B cell (primary cell): ENCODE measurements around the gene GOLGA6L9. TPM values are rescaled to one million over a fixed set of nuclear protein-coding genes. Genes with fewer than 3 reads are reported as not detected.
"Not testable (repeated sequence)": the region's sequence is repeated elsewhere in the genome, so short reads cannot be mapped to it uniquely, and the experiment has no call there.

Source experiments
- ATAC-seq: fragments of 200-7000 bp; cut with Tn5 transposase; one replicate; pipeline ENCODE4 v1.10.0; 2021; ENCODE audit warnings: low read depth, mild to moderate bottlenecking, moderate number of reproducible peaks, moderate library complexity
- CTCF ChIA-PET: fragments of 350-600 bp; sonication (Branson Sonifier 250); formaldehyde crosslinking; loops from one replicate; lab custom pipeline; 2021; ENCODE audit warnings: antibody characterized with exemption, inconsistent platforms; lab: Charles Lee
- POLR2A ChIA-PET: fragments of 350-600 bp; sonication (Branson Sonifier 250); formaldehyde crosslinking; loops from one replicate; lab custom pipeline; 2021; ENCODE audit warnings: antibody characterized with exemption; lab: Charles Lee
- DNase-seq: peaks from one replicate; pipeline ENCODE4 v3.0.0; 2013
- H2AFZ ChIP-seq: 2 replicates; pipeline ENCODE4 v1.6.1; 2012; ENCODE audit warnings: mild to moderate bottlenecking, low read depth, low read length; ENCODE audit not compliant: insufficient read depth, poor library complexity, severe bottlenecking
- H3K27ac ChIP-seq, 2 donors: 1 replicate in 1 of 2; 2 replicates in 1 of 2; pipeline ENCODE4 v1.5.1; 2012 to 2013; ENCODE audit warnings: low read length in 2 of 2, mild to moderate bottlenecking in 2 of 2, moderate library complexity in 1 of 2
- H3K27me3 ChIP-seq, 4 experiments: fragments of 200-600 bp in 1 of 4; sonication (generic) in 1 of 4; replicated peaks in 1 of 4; 1 replicate in 2 of 4; 2 replicates in 2 of 4; pipeline versions ENCODE4 v1.6.1 to v1.7.0; 2013 to 2016; ENCODE audit warnings: low read length in 3 of 4, mild to moderate bottlenecking in 2 of 4, mixed read lengths in 1 of 4, moderate library complexity in 1 of 4; ENCODE audit not compliant: insufficient read depth in 4 of 4, control insufficient read depth in 3 of 4; ENCODE audit errors: control extremely low read depth in 1 of 4
- H3K36me3 ChIP-seq, 2 experiments: replicated peaks in 1 of 2; 1 replicate in 1 of 2; 2 replicates in 1 of 2; pipeline versions ENCODE4 v1.6.1 to v1.7.1; 2013; ENCODE audit warnings: low read length in 1 of 2; ENCODE audit not compliant: insufficient read depth in 2 of 2, control insufficient read depth in 1 of 2; ENCODE audit errors: control extremely low read depth in 1 of 2, extremely low read depth in 1 of 2
- H3K4me1 ChIP-seq, 2 donors: fragments of 200-600 bp in 1 of 2; sonication (generic) in 1 of 2; 1 replicate in 1 of 2; 2 replicates in 1 of 2; pipeline versions ENCODE4 v1.5.1 to v1.6.1; 2013 to 2017; ENCODE audit warnings: low read length in 2 of 2; ENCODE audit not compliant: control insufficient read depth in 2 of 2, insufficient read depth in 2 of 2
- H3K4me2 ChIP-seq: replicated peaks from 2 replicates; pipeline ENCODE3; 2012; ENCODE audit warnings: mild to moderate bottlenecking, low read depth, low read length; ENCODE audit not compliant: poor library complexity, severe bottlenecking
- H3K4me3 ChIP-seq, 5 experiments: fragments of 200-600 bp in 1 of 5; sonication (generic) in 1 of 5; 1 replicate in 3 of 5; 2 replicates in 2 of 5; pipeline versions ENCODE4 v1.5.1 to v1.7.0; 2011 to 2016; ENCODE audit warnings: low read length in 4 of 5, mild to moderate bottlenecking in 4 of 5, low read depth in 2 of 5, control low read depth in 1 of 5, moderate library complexity in 1 of 5; ENCODE audit not compliant: insufficient read depth in 1 of 5; ENCODE audit errors: control extremely low read depth in 1 of 5, extremely low read depth in 1 of 5
- H3K79me2 ChIP-seq: fragments of 200-600 bp; sonication (generic); one replicate; pipeline ENCODE4 v1.6.0; 2016; ENCODE audit warnings: low read length; ENCODE audit not compliant: control insufficient read depth, insufficient read depth
- H3K9ac ChIP-seq: fragments of 200-600 bp; sonication (generic); 2 replicates; pipeline ENCODE4 v1.6.1; 2017; ENCODE audit warnings: mild to moderate bottlenecking, low read length, moderate library complexity
- H3K9me3 ChIP-seq, 3 donors: one replicate each; pipeline versions ENCODE4 v1.6.1 to v1.7.1; 2013; ENCODE audit warnings: low read length in 2 of 3; ENCODE audit not compliant: control insufficient read depth in 2 of 3, insufficient read depth in 1 of 3; ENCODE audit errors: control extremely low read depth in 1 of 3
- H4K20me1 ChIP-seq: 2 replicates; pipeline ENCODE4 v1.6.0; 2012; ENCODE audit warnings: mild to moderate bottlenecking, low read length; ENCODE audit not compliant: insufficient read depth, control insufficient read depth, poor library complexity, severe bottlenecking
- H3K27ac Mint-ChIP-seq: one replicate; pipeline ENCODE4 v1.8.0; 2021; ENCODE audit warnings: mixed read lengths
- H3K27me3 Mint-ChIP-seq: one replicate; pipeline ENCODE4 v1.8.0; 2021; ENCODE audit warnings: mixed read lengths
- H3K4me1 Mint-ChIP-seq: one replicate; pipeline ENCODE4 v1.8.0; 2021; ENCODE audit warnings: mixed read lengths
- H3K4me3 Mint-ChIP-seq: one replicate; pipeline ENCODE4 v1.8.0; 2021; ENCODE audit warnings: mixed read lengths
- H3K9me3 Mint-ChIP-seq: one replicate; pipeline ENCODE4 v1.8.0; 2022; ENCODE audit warnings: mixed read lengths; ENCODE audit not compliant: insufficient read depth
- WGBS: methylation state at CpG from one replicate; pipeline ENCODE4 v1.1.5; 2013; ENCODE audit warnings: missing lambda C conversion rate; ENCODE audit not compliant: insufficient coverage; 5-methylcytosine and 5-hydroxymethylcytosine counted together
- intact Hi-C: fragments of 100-400 bp; cut with micrococcal nuclease; formaldehyde crosslinking; loops from one replicate; pipeline ENCODE4 v1.10.0; 2022
- polyA plus RNA-seq: library from polyadenylated mRNA; depleted of rRNA; stranded (reverse); fragments of >200 nt; gene quantifications from 2 replicates; pipeline ENCODE4 v1.2.3, GENCODE V29; 2012
- total RNA-seq, 2 donors: library from RNA; stranded (reverse); fragments of 120-200 nt in 1 of 2; gene quantifications; 1 replicate in 1 of 2; 2 replicates in 1 of 2; pipeline versions ENCODE4 v1.2.3 to v1.2.4, GENCODE V29; 2013 to 2022

The GOLGA6L9 gene
- total and polyA plus RNA-seq, 2 donors (not counting 1 experiment from before 2014, with no cell fraction given): 2.1 to 3.1 TPM

- peaks cover 18% of the 10 kb centered on the region for H3K4me1 Mint-ChIP-seq
- CTCF ChIA-PET: interaction anchor here (0.6 kb wide), 1 partner anchor 293 kb away, joined by 4 read pairs; no protein-coding TSS in a partner anchor
- H3K36me3 ChIP-seq, H3K9me3 Mint-ChIP-seq, H3K79me2 ChIP-seq, H2AFZ ChIP-seq, intact Hi-C loops, H3K9ac ChIP-seq, H3K9me3 ChIP-seq, H3K27me3 Mint-ChIP-seq, ATAC-seq, H3K27me3 ChIP-seq, H4K20me1 ChIP-seq, H3K4me3 Mint-ChIP-seq, POLR2A ChIA-PET, H3K4me3 ChIP-seq, H3K27ac ChIP-seq, H3K27ac Mint-ChIP-seq, H3K4me2 ChIP-seq, DNase-seq: not testable (repeated sequence)
- no CpG with 5 or more reads among the region's 6 CpGs for WGBS
- H3K4me1 ChIP-seq: peaks cover 11% of the 10 kb centered on the region in 2 donors
Observed at GRCh38 chr15:82401918-82402317, 27.7 kb upstream of the GOLGA6L9 start.

- H3K4me2 ChIP-seq, H3K27me3 Mint-ChIP-seq, H3K79me2 ChIP-seq, H3K9me3 ChIP-seq, H3K27me3 ChIP-seq, H3K4me3 Mint-ChIP-seq, DNase-seq, H3K9me3 Mint-ChIP-seq, H3K27ac Mint-ChIP-seq, H2AFZ ChIP-seq, POLR2A ChIA-PET, H4K20me1 ChIP-seq, intact Hi-C loops, H3K9ac ChIP-seq, CTCF ChIA-PET, H3K27ac ChIP-seq, ATAC-seq, H3K36me3 ChIP-seq, H3K4me3 ChIP-seq: not testable (repeated sequence)
- peaks cover 18% of the 10 kb centered on the region for H3K4me1 Mint-ChIP-seq
- peaks cover 11% of the 10 kb centered on the region in 2 donors for H3K4me1 ChIP-seq
- WGBS: no CpG with 5 or more reads among the region's 1 CpG
Observed at GRCh38 chr15:82402341-82402740, 27.3 kb upstream of the GOLGA6L9 start.

GRCh38 chr15:82406211-82406610 is 23.4 kb upstream of the GOLGA6L9 start:
- CTCF ChIA-PET, H3K4me2 ChIP-seq, H3K27me3 Mint-ChIP-seq: not testable (repeated sequence)

GRCh38 chr15:82410306-82410705 is 19.3 kb upstream of the GOLGA6L9 start:
- 96% methylated on average over 3 of the region's 4 CpGs for WGBS
- POLR2A ChIA-PET, H3K9me3 Mint-ChIP-seq, H3K27me3 Mint-ChIP-seq, H3K4me3 ChIP-seq, intact Hi-C loops, H3K27ac ChIP-seq, H3K36me3 ChIP-seq, CTCF ChIA-PET, H3K9me3 ChIP-seq, H2AFZ ChIP-seq, ATAC-seq, H3K9ac ChIP-seq, H4K20me1 ChIP-seq, H3K27me3 ChIP-seq, H3K27ac Mint-ChIP-seq, H3K4me2 ChIP-seq, H3K4me1 ChIP-seq, DNase-seq, H3K79me2 ChIP-seq, H3K4me3 Mint-ChIP-seq, H3K4me1 Mint-ChIP-seq: not testable (repeated sequence)

More at GRCh38 chr15:82406211-82406610, 23.4 kb upstream of the GOLGA6L9 start:
- H3K4me3 Mint-ChIP-seq, H3K4me1 Mint-ChIP-seq, H3K79me2 ChIP-seq, H3K4me1 ChIP-seq, H3K9ac ChIP-seq, H3K36me3 ChIP-seq, ATAC-seq, intact Hi-C loops, POLR2A ChIA-PET, H3K27ac ChIP-seq, DNase-seq, H4K20me1 ChIP-seq, H3K9me3 Mint-ChIP-seq, H2AFZ ChIP-seq, H3K27ac Mint-ChIP-seq, H3K4me3 ChIP-seq, H3K9me3 ChIP-seq, H3K27me3 ChIP-seq: not testable (repeated sequence)
- no CpG with 5 or more reads among the region's 2 CpGs for WGBS
